B cell (primary cell): ENCODE measurements around the gene ZIC4.

Experiments used
- EZH2 ChIP-seq: IDR thresholded peaks from 2 replicates; pipeline ENCODE4 v1.6.1; 2012; ENCODE audit warnings: borderline replicate concordance, low read depth, mild to moderate bottlenecking, moderate library complexity, low read length; ENCODE audit not compliant: insufficient read depth, poor library complexity, severe bottlenecking
- TF ChIP-seq, protein P1 (sequence below): fragments of 200-600 bp; IDR thresholded peaks from one replicate; pipeline ENCODE4 v1.8.0; 2022; ENCODE audit warnings: antibody characterized with exemption, mild to moderate bottlenecking

GRCh38 chr3:147402159-147402558 is 4.2 kb downstream of the ZIC4 start:
- TF ChIP-seq, protein P1, sequence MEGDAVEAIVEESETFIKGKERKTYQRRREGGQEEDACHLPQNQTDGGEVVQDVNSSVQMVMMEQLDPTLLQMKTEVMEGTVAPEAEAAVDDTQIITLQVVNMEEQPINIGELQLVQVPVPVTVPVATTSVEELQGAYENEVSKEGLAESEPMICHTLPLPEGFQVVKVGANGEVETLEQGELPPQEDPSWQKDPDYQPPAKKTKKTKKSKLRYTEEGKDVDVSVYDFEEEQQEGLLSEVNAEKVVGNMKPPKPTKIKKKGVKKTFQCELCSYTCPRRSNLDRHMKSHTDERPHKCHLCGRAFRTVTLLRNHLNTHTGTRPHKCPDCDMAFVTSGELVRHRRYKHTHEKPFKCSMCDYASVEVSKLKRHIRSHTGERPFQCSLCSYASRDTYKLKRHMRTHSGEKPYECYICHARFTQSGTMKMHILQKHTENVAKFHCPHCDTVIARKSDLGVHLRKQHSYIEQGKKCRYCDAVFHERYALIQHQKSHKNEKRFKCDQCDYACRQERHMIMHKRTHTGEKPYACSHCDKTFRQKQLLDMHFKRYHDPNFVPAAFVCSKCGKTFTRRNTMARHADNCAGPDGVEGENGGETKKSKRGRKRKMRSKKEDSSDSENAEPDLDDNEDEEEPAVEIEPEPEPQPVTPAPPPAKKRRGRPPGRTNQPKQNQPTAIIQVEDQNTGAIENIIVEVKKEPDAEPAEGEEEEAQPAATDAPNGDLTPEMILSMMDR, result no peak
- no peak for TF ChIP-seq EZH2
